ENCODE results near the gene MAG. TPM values are rescaled to one million over a fixed set of nuclear protein-coding genes. Genes with fewer than 3 reads are reported as not detected.
A peak's percentile ranks its signal among the peaks of the same experiment; 100 is the strongest.

MAG gene
- total RNA-seq, 2 experiments from 2014 or later: 0.11 to 0.39 TPM

DNA sequence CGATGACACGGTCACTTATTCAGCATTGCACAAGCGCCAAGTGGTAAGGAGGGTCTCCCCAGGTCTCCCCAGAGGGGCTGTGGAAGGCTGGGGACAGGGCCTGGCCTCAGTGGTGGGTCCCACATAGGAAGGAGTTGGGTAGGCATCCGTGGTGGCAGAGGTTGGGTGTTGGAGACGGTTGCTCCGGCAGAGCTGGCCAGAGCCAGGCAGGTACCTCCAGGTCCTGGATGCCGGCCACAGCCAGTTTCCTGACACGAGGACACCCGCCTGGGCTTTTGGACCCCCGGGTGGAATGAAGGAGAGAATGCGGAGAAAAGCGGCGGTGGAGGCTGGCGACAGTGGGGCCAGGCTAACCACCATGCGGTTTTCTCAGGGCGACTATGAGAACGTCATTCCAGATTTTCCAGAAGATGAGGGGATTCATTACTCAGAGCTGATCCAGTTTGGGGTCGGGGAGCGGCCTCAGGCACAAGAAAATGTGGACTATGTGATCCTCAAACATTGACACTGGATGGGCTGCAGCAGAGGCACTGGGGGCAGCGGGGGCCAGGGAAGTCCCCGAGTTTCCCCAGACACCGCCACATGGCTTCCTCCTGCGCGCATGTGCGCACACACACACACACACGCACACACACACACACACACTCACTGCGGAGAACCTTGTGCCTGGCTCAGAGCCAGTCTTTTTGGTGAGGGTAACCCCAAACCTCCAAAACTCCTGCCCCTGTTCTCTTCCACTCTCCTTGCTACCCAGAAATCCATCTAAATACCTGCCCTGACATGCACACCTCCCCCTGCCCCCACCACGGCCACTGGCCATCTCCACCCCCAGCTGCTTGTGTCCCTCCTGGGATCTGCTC is 54.5 kb downstream of the MAG start:
- H3K36me3 Mint-ChIP-seq: no peaks in the 10 kb centered on the region
- peak; percentile 60 for ATAC-seq (ENCODE audit: low read depth)
- H3K4me3 Mint-ChIP-seq: peak overlapping the region; percentile 69
- peak; percentile 77 for DNase-seq
- peaks cover 25% of the 10 kb centered on the region for H3K4me1 Mint-ChIP-seq
- H3K27ac Mint-ChIP-seq: peak overlapping the region; percentile 72
- H3K27me3 Mint-ChIP-seq: peaks cover 30% of the 10 kb centered on the region
- POLR2A ChIA-PET: interaction anchor here (1.0 kb wide), 3 partner anchors 28 to 205 kb away, joined by 3 read pairs; partner anchors contain the start of gene USF2
- no peaks in the 10 kb centered on the region for H3K9me3 Mint-ChIP-seq

GRCh38 chr19:35347171-35347929 is 55.4 kb downstream of the MAG start, which contains the start of gene FFAR1:
Gene FFAR1, plus strand, starts transcription at chr19:35347902. Its CDS starts 3,650 bp downstream, at chr19:35351552.
- Mint-ChIP-seq H3K4me1 (peaks cover 25% of the 10 kb centered on the region), H3K4me3 (peak within 1 kb of the TSS; percentile 69), H3K9me3 (no peaks in the 10 kb centered on the region), H3K36me3 (no peaks in the 10 kb centered on the region), H3K27ac (peak within 1 kb of the TSS; percentile 72), H3K27me3 (peaks cover 26% of the 10 kb centered on the region)
- POLR2A ChIA-PET: interaction anchor here (0.8 to 1.1 kb wide), 6 partner anchors 14 to 263 kb away, joined by 3 to 5 read pairs (median 3); partner anchors contain the start of gene USF2
- DNase-seq (peak; percentile 50), ATAC-seq (ENCODE audit: low read depth) (peak; percentile 55)

- POLR2A ChIA-PET: interaction anchor here (0.8 to 1.1 kb wide), 4 partner anchors 15 to 262 kb away, joined by 3 to 5 read pairs (median 3); no protein-coding TSS in a partner anchor
- DNase-seq (peak; percentile 30), ATAC-seq (ENCODE audit: low read depth) (no peak)
- Mint-ChIP-seq H3K4me1 (peaks cover 29% of the 10 kb centered on the region), H3K27me3 (peaks cover 24% of the 10 kb centered on the region), H3K4me3 (peak overlapping the region; percentile 69), H3K27ac (peak overlapping the region; percentile 72), H3K9me3 (no peaks in the 10 kb centered on the region), H3K36me3 (no peaks in the 10 kb centered on the region)
These were observed 56.0 kb downstream of the MAG start for GRCh38 chr19:35347930-35348298.

DNA sequence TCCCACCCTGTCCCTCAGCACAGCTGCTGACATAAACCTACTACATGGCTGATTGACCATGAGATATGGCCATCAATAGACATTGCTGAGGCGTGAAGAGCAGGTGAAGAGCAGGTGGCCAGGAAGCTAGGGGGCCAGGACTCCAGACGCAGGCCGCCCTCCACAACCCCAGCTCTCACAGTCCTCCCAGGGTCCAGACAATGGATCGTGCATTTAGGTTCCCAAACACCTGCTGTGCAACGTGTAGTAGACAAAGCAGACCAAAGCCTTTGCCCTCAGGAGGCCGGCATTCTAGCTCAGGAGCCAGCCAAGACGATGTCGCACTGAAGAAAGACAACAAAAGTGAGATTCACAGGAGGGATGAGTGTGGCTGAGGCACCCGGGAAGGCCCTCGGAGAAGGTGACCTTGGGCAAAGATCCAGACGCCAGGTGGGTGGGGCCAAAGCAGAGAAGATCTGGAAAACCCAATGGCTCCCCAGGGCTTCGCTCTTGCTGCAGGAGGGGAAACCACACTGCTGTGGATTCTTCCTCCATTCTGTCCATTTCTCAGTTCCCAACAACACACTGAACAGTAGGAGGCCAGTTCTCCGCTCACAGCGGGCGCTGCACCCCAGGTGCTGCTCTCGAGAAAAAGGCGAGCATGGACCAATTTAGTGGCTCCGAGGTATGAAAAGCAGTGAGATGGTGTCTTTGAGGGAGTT is 57.1 kb downstream of the MAG start:
- ATAC-seq (ENCODE audit: low read depth) (no peak), DNase-seq (peak; percentile 24)
- Mint-ChIP-seq H3K9me3 (no peaks in the 10 kb centered on the region), H3K4me1 (peaks cover 30% of the 10 kb centered on the region), H3K36me3 (no peaks in the 10 kb centered on the region), H3K4me3 (no peak overlapping the region), H3K27ac (no peak overlapping the region), H3K27me3 (peaks cover 20% of the 10 kb centered on the region)
- POLR2A ChIA-PET: no interaction called here

GRCh38 chr19:35349614-35350521 is 57.9 kb downstream of the MAG start:
- H3K27ac Mint-ChIP-seq: no peak overlapping the region
- H3K4me1 Mint-ChIP-seq: peaks cover 30% of the 10 kb centered on the region
- no peaks in the 10 kb centered on the region for H3K36me3 Mint-ChIP-seq
- H3K27me3 Mint-ChIP-seq: peaks cover 16% of the 10 kb centered on the region
- H3K9me3 Mint-ChIP-seq: no peaks in the 10 kb centered on the region
- DNase-seq (peak; percentile 30), ATAC-seq (ENCODE audit: low read depth) (no peak)
- no peak overlapping the region for H3K4me3 Mint-ChIP-seq
- POLR2A ChIA-PET: no interaction called here

DNA sequence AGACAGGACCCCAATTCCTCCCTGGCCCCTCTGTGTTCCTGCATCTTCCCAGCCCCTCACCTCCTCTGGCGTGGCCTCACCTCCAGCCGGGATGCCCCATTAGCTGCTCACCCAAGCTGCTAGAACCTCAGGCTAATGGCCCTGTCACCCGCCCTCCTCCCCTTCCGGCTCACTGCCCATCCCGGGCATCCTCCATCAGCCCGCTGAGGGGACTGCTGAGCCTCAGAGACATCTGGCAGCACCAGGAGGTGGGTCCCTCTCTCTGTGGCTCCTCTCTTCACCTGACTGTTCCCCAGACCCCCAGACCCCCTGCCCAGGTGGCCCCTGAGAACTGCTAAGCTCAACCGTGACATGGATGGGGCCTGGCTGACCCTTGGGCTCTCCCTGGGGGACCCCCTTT is 58.6 kb downstream of the MAG start:
- H3K9me3 Mint-ChIP-seq: no peaks in the 10 kb centered on the region
- H3K27me3 Mint-ChIP-seq: peaks cover 9% of the 10 kb centered on the region
- ATAC-seq (ENCODE audit: low read depth) (no peak), DNase-seq (no peak)
- no peaks in the 10 kb centered on the region for H3K36me3 Mint-ChIP-seq
- H3K4me1 Mint-ChIP-seq: peaks cover 30% of the 10 kb centered on the region
- POLR2A ChIA-PET: no interaction called here
- H3K4me3 Mint-ChIP-seq: no peak overlapping the region
- H3K27ac Mint-ChIP-seq: no peak overlapping the region

- H3K27ac Mint-ChIP-seq: no peak overlapping the region
These were observed 59.6 kb downstream of the MAG start for GRCh38 chr19:35351411-35352176.

DNA sequence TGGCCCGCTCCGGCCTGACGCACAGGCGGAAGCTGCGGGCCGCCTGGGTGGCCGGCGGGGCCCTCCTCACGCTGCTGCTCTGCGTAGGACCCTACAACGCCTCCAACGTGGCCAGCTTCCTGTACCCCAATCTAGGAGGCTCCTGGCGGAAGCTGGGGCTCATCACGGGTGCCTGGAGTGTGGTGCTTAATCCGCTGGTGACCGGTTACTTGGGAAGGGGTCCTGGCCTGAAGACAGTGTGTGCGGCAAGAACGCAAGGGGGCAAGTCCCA is 60.2 kb downstream of the MAG start:
- H3K27me3 Mint-ChIP-seq: peaks cover 4% of the 10 kb centered on the region
- no peaks in the 10 kb centered on the region for H3K9me3 Mint-ChIP-seq
- H3K36me3 Mint-ChIP-seq: no peaks in the 10 kb centered on the region
- ATAC-seq (ENCODE audit: low read depth): no peak
- DNase-seq: no peak
- no peak overlapping the region for H3K27ac Mint-ChIP-seq
- peaks cover 15% of the 10 kb centered on the region for H3K4me1 Mint-ChIP-seq
- POLR2A ChIA-PET: no interaction called here
- H3K4me3 Mint-ChIP-seq: no peak overlapping the region

More at GRCh38 chr19:35351411-35352176, 59.6 kb downstream of the MAG start:
- DNase-seq (peak; percentile 27), ATAC-seq (ENCODE audit: low read depth) (no peak)
- peaks cover 20% of the 10 kb centered on the region for H3K4me1 Mint-ChIP-seq
- POLR2A ChIA-PET: no interaction called here
- no peaks in the 10 kb centered on the region for H3K36me3 Mint-ChIP-seq
- H3K9me3 Mint-ChIP-seq: no peaks in the 10 kb centered on the region
- H3K27me3 Mint-ChIP-seq: peaks cover 4% of the 10 kb centered on the region
- H3K4me3 Mint-ChIP-seq: no peak overlapping the region

GRCh38 chr19:35352448-35353304 is 60.7 kb downstream of the MAG start:
- no peak overlapping the region for H3K4me3 Mint-ChIP-seq
- H3K36me3 Mint-ChIP-seq: no peaks in the 10 kb centered on the region
- POLR2A ChIA-PET: interaction anchor here (1.1 to 1.4 kb wide), 2 partner anchors 111 to 116 kb away, joined by 3 to 5 read pairs; no protein-coding TSS in a partner anchor

GRCh38 chr19:35353635-35354034 is 61.7 kb downstream of the MAG start:
- no peaks in the 10 kb centered on the region for H3K9me3 Mint-ChIP-seq
- POLR2A ChIA-PET: interaction anchor here (1.4 kb wide), 1 partner anchor 110 kb away, joined by 3 read pairs; no protein-coding TSS in a partner anchor
- no peaks in the 10 kb centered on the region for H3K36me3 Mint-ChIP-seq
- H3K27ac Mint-ChIP-seq: no peak overlapping the region
- H3K4me3 Mint-ChIP-seq: no peak overlapping the region
- DNase-seq (no peak), ATAC-seq (ENCODE audit: low read depth) (no peak)
- H3K27me3 Mint-ChIP-seq: peaks cover 4% of the 10 kb centered on the region
- H3K4me1 Mint-ChIP-seq: peaks cover 14% of the 10 kb centered on the region

More at GRCh38 chr19:35352448-35353304, 60.7 kb downstream of the MAG start:
- Mint-ChIP-seq H3K9me3 (no peaks in the 10 kb centered on the region), H3K27ac (no peak overlapping the region), H3K27me3 (peaks cover 4% of the 10 kb centered on the region), H3K4me1 (peaks cover 11% of the 10 kb centered on the region)
- DNase-seq (peak; percentile 65), ATAC-seq (ENCODE audit: low read depth) (peak; percentile 68)

DNA sequence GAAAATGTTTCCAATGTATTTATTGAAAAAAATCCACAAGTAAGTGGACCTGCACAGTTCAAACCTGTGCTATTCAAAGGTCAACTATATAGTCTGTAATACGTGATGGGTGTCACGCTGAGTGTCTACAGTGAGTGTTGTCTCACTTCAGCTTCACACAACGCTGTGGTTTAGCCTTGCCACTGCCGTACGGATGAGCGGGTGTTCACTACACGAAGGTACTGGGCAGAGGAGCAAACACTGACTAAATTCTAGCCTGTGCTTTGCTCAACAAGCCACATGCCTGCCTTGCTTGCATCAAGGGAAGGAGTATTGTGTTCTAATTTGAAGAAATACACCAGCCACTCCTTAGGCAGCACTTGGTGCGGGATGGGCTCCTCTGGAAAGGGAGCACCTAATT is 62.9 kb downstream of the MAG start:
- peaks cover 4% of the 10 kb centered on the region for H3K27me3 Mint-ChIP-seq
- H3K4me3 Mint-ChIP-seq: no peak overlapping the region
- no peak overlapping the region for H3K27ac Mint-ChIP-seq
- H3K4me1 Mint-ChIP-seq: peaks cover 14% of the 10 kb centered on the region
- POLR2A ChIA-PET: no interaction called here
- no peaks in the 10 kb centered on the region for H3K9me3 Mint-ChIP-seq
- ATAC-seq (ENCODE audit: low read depth): no peak
- no peaks in the 10 kb centered on the region for H3K36me3 Mint-ChIP-seq
- DNase-seq: no peak

Data from activated naive CD8-positive, alpha-beta T cell treated with anti-CD3 and anti-CD28 coated beads, Interleukin-2, amount 10 ng/mL, durations not matched to agents 7 days and 5 days (primary cell).